Activated T-helper 1 cell treated with anti-CD3 and anti-CD28 coated beads, Interleukin-12 subunit alpha, Interleukin-12 subunit beta, Interleukin-2, Interleukin-4 antibody, amounts not matched to agents 30 ng/mL and 10 ng/mL and 1 ng/mL, durations not matched to agents 14 hours and 24 hours and 36 hours (primary cell): ENCODE results near the gene UTP14C. TPM values are rescaled to one million over a fixed set of nuclear protein-coding genes. Genes with fewer than 3 reads are reported as not detected.
A peak's percentile ranks its signal among the peaks of the same experiment; 100 is the strongest.

Experiments used
- DNase-seq: peaks from one replicate; pipeline ENCODE4 v3.0.0; 2021; ENCODE audit warnings: low spot score
- H3K27ac Mint-ChIP-seq: one replicate; pipeline ENCODE4 v1.8.0; 2021; ENCODE audit warnings: mild to moderate bottlenecking, mixed read lengths
- H3K27me3 Mint-ChIP-seq: one replicate; pipeline ENCODE4 v1.8.0; 2022; ENCODE audit warnings: mild to moderate bottlenecking, moderate library complexity, mixed read lengths; ENCODE audit not compliant: insufficient read depth
- H3K36me3 Mint-ChIP-seq: one replicate; pipeline ENCODE4 v1.8.0; 2021; ENCODE audit warnings: low read depth, mixed read lengths
- H3K4me1 Mint-ChIP-seq: one replicate; pipeline ENCODE4 v1.8.0; 2021; ENCODE audit warnings: low read depth, mixed read lengths
- H3K4me3 Mint-ChIP-seq: one replicate; pipeline ENCODE4 v1.8.0; 2021; ENCODE audit warnings: mild to moderate bottlenecking, moderate library complexity, mixed read lengths
- H3K9me3 Mint-ChIP-seq: one replicate; pipeline ENCODE4 v1.8.0; 2021; ENCODE audit warnings: mixed read lengths
- intact Hi-C: fragments of 100-400 bp; cut with micrococcal nuclease; formaldehyde crosslinking; loops from one replicate; pipeline ENCODE4 v1.15.1; 2024
- total RNA-seq: library from RNA; stranded (reverse); gene quantifications from 2 replicates; pipeline ENCODE4 v1.2.3, GENCODE V29; 2022

UTP14C gene
- total RNA-seq, 1 donor from 2014 or later: 12.5 TPM

DNA sequence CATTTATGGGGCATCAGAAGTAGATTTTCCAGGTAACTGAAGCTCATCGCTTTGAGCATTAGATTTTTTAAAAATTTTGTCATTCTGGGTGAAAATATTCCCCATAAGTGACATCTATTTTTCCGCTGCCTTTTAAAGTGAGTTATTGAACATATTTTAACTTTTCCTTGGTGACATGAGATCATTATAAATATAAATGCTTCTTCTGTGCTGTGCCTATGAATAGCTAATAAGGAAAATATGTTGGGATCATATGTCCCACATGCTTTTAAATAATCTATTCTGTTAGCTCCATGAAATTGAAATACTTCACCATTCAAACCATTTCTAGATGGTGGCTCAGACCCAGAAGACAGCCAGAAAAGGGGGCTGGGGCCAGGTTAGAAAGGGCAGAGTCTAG lies 27.3 kb upstream of the UTP14C start:
- H3K36me3 Mint-ChIP-seq: no peaks in the 10 kb centered on the region
- H3K4me1 Mint-ChIP-seq: no peaks in the 10 kb centered on the region
- H3K9me3 Mint-ChIP-seq: no peaks in the 10 kb centered on the region
- H3K27me3 Mint-ChIP-seq: peaks cover 28% of the 10 kb centered on the region
- DNase-seq: no peak
- intact Hi-C loops: no loop called here
- H3K27ac Mint-ChIP-seq: no peak overlapping the region
- H3K4me3 Mint-ChIP-seq: no peak overlapping the region

DNA sequence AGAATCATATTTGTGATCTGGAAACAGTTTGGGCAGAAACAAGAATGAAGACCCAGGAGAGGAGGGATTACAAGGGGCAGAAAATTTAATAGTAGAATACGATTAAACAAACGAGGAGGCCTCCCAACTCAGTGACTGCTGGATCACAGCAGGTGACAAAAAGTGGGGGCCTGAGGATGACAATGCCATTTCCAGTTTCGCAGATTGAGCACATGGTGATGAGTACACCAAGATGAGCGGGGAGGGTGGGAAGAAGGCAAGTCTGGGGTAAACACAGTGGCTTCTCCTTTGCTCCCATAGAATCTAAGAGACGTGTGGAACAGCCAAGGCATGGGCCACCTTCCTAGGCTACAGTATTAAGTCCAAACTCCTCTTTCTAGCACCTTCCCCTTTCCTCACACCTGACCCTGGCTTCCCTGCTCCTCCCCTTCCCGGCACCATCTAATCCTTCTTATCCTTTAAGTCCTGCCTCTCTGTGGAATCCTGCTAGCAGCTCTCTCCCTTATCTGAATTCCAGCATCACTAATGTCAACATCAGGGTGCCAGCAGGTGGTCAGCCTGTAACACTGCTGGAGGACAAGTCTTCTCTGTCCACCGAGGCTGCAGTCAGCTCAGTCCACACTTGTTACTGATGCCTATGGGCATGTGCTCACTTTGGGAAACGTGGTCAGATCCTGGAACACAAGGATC lies 26.7 kb upstream of the UTP14C start:
- no peaks in the 10 kb centered on the region for H3K36me3 Mint-ChIP-seq
- intact Hi-C loops: no loop called here
- no peak overlapping the region for H3K4me3 Mint-ChIP-seq
- H3K9me3 Mint-ChIP-seq: no peaks in the 10 kb centered on the region
- H3K4me1 Mint-ChIP-seq: no peaks in the 10 kb centered on the region
- DNase-seq: no peak
- H3K27me3 Mint-ChIP-seq: peaks cover 28% of the 10 kb centered on the region
- no peak overlapping the region for H3K27ac Mint-ChIP-seq

DNA sequence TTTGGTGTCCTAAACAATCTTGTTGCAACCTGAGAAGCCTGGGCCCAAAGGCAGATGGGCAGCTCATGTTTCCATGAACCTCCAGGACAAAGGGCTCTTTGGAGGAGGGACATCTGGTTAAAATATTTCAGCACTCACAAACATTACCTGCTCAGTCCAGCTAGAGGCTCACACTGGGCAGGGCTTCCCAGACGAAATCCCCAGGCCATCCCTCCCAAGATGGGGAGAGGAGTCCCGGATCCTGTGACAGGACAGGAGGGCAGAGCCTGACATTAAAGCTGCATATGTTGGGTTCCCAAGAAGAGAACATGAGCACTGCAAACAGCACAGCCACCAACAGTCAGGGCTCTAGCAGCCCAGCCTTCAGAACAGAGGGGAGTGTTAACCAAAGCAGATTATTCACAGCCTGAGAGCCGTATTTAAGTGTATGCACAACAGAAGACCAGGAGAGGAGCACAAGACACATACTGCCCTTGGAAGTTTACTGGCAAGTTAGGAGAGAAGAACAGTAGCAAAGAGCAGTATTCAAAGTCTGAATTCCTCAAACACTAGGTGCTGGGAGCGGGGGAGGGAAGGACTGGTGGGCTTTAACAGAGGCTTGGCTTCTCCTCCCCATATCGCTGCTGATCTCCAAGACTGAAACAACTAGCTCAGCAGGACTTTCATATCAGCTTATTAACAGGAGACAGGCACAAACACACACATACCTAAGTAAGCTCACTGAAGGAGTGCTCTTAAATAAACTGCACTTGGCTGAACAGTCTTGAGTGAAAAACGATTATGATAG lies 25.6 kb upstream of the UTP14C start:
- Mint-ChIP-seq H3K4me3 (no peak overlapping the region), H3K4me1 (no peaks in the 10 kb centered on the region), H3K36me3 (no peaks in the 10 kb centered on the region), H3K27me3 (peaks cover 22% of the 10 kb centered on the region), H3K27ac (no peak overlapping the region), H3K9me3 (no peaks in the 10 kb centered on the region)
- no peak for DNase-seq
- intact Hi-C loops: no loop called here

DNA sequence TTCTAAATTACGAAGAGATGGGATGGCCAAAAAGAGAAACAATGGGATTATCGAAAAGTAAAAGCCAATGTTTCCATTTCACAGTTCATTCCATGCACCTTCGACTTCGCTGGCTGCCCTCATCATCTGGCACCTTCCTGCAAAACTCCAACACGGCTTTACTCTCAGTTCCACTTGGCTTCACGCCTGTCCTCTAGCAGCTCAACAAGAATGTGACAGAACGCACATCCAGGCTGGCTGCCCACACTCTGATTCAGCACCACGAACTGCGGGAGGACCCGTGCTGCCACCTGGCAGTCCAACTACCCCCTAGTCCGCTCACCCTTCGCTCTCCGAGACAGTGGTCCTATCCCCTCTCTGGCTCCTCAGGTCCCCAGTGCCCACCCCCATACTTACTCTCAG lies 25.0 kb upstream of the UTP14C start:
- Mint-ChIP-seq H3K27me3 (peaks cover 22% of the 10 kb centered on the region), H3K4me3 (no peak overlapping the region), H3K4me1 (no peaks in the 10 kb centered on the region), H3K27ac (no peak overlapping the region), H3K36me3 (no peaks in the 10 kb centered on the region), H3K9me3 (no peaks in the 10 kb centered on the region)
- intact Hi-C loops: no loop called here
- no peak for DNase-seq

DNA sequence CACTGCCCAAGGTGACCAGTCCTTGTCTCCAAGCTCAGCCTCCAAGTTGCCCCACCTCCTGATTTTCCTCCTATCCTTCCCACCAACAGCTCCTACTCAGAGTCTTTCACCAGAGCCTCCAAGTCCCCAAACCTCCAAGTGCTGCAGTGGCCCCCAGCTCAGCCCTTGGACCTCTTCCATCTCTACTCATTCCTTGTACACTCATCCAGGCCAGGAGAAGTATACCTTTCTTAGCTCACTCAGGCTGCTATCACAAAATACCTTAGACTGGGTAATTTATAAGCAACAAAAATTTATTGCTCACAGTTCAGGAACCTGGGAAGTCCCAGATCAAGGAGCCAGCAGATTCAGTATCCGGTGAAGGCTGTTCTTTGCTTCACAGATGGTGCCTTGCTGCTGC lies 24.6 kb upstream of the UTP14C start:
- no peaks in the 10 kb centered on the region for H3K4me1 Mint-ChIP-seq
- no peak overlapping the region for H3K27ac Mint-ChIP-seq
- no peaks in the 10 kb centered on the region for H3K9me3 Mint-ChIP-seq
- H3K36me3 Mint-ChIP-seq: no peaks in the 10 kb centered on the region
- intact Hi-C loops: no loop called here
- H3K27me3 Mint-ChIP-seq: peaks cover 22% of the 10 kb centered on the region
- no peak for DNase-seq
- H3K4me3 Mint-ChIP-seq: no peak overlapping the region

DNA sequence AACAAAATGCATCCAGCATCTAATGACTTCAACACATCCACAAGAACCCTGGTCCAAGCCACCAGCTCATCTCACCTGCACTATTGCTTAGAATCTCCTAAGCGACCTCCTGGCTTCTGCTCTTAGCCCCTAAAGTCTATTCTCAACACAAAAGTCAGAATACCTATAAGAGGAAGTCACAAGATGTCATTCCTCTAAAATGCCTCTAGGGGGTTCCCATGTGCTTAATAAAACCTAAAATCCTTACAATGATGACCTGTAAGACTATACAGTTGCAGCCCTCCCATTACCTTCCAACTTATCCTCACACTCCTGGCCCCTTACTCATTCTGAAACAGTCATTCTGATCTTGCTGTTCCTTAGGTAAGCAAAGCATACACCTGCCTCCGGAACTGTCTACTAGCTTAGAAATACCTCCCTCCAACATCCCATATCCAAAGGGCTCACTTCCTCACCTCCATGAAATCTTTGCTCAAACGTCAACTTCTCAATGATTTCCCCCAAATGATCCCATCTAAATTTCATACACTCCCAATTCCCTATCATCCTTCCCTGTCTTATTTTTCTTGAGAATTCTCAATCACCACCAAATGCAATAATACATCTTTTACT lies 23.3 kb upstream of the UTP14C start:
- peaks cover 22% of the 10 kb centered on the region for H3K27me3 Mint-ChIP-seq
- H3K4me1 Mint-ChIP-seq: no peaks in the 10 kb centered on the region
- H3K36me3 Mint-ChIP-seq: no peaks in the 10 kb centered on the region
- H3K27ac Mint-ChIP-seq: no peak overlapping the region
- no peak overlapping the region for H3K4me3 Mint-ChIP-seq
- DNase-seq: no peak
- no peaks in the 10 kb centered on the region for H3K9me3 Mint-ChIP-seq
- intact Hi-C loops: loop anchor here (1.0 kb wide), 5 partner anchors 10 to 449 kb away; partner anchors contain the start of genes ATP7B and VPS36

DNA sequence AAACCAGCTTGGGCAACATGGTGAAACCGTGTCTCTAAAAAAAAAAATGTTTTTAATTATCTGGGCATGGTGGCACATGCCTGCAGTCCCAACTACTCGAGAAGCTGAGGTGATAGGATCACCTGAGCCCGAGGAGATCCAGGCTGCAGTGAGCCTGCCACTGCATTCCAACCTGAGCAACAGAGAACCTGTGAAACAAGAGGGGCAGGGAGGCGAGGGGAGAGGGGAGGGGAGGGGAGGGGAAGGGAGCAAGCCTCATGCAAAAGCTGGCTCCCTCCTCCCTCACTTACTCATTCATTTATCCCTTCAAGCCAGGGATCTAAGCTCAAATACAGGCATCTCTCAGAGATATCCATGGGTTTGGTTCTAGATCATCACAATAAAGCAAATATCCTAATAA lies 22.1 kb upstream of the UTP14C start:
- intact Hi-C loops: no loop called here
- H3K9me3 Mint-ChIP-seq: no peaks in the 10 kb centered on the region
- no peak for DNase-seq
- H3K27me3 Mint-ChIP-seq: peaks cover 28% of the 10 kb centered on the region
- no peaks in the 10 kb centered on the region for H3K36me3 Mint-ChIP-seq
- H3K27ac Mint-ChIP-seq: no peak overlapping the region
- no peaks in the 10 kb centered on the region for H3K4me1 Mint-ChIP-seq
- H3K4me3 Mint-ChIP-seq: no peak overlapping the region

DNA sequence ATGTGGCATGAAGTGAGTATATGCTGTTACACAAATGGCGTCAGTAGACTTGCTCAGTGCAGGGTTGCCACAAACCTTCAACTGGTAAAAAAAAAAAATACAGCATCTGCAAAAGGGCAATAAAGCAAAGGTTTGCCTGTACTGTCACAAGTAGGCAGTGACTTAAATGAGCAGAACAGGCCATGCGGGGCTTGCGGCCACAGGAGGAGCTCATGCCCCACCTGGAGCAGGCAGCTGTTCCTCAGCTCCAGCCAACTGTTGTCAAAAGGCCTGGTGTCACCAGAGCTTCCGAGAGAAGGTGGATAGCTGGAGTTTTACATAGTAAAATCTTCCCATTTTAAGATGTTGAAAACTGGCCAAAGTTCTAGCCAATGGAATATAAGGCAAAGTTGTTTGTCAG lies 20.9 kb upstream of the UTP14C start:
- H3K36me3 Mint-ChIP-seq: no peaks in the 10 kb centered on the region
- peaks cover 24% of the 10 kb centered on the region for H3K27me3 Mint-ChIP-seq
- intact Hi-C loops: no loop called here

DNA sequence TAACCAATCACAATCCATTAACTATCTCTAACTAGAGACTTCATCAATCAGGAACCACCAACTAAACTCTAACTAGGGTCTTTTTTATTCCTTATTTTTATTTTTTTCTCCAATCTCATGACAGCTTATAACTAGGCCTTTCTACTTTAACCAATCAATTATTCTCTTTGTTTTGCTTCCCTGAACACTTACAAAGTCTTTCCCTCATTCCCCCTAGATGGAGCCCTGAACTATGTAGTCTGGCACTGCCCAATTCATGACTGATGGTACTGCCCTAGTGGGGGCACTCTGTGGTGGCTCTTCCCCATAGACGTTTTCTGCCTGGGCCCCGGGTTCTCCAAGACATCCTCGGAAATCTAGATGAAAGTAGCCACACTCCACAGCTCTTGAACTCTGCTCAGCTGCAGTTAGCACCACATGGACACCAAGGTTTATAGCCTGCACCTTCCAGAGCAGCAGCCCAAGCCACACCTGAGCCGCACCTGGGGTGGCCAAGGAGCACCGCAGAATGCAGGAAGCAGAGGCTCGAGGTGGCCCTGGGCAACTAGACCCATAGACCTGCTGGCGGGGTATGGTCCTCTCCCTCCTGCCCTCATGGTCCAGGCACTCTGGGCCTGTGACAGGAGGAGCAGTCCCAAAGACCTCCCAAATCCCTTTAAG lies 19.9 kb upstream of the UTP14C start:
- no peak for DNase-seq
- H3K4me1 Mint-ChIP-seq: no peaks in the 10 kb centered on the region
- H3K9me3 Mint-ChIP-seq: no peaks in the 10 kb centered on the region
- intact Hi-C loops: no loop called here
- no peak overlapping the region for H3K4me3 Mint-ChIP-seq
- H3K36me3 Mint-ChIP-seq: no peaks in the 10 kb centered on the region
- peaks cover 29% of the 10 kb centered on the region for H3K27me3 Mint-ChIP-seq
- no peak overlapping the region for H3K27ac Mint-ChIP-seq

More for the DNA sequence above, 20.9 kb upstream of the UTP14C start:
- H3K4me1 Mint-ChIP-seq: no peaks in the 10 kb centered on the region
- H3K27ac Mint-ChIP-seq: no peak overlapping the region
- H3K4me3 Mint-ChIP-seq: no peak overlapping the region
- no peak for DNase-seq
- H3K9me3 Mint-ChIP-seq: no peaks in the 10 kb centered on the region

DNA sequence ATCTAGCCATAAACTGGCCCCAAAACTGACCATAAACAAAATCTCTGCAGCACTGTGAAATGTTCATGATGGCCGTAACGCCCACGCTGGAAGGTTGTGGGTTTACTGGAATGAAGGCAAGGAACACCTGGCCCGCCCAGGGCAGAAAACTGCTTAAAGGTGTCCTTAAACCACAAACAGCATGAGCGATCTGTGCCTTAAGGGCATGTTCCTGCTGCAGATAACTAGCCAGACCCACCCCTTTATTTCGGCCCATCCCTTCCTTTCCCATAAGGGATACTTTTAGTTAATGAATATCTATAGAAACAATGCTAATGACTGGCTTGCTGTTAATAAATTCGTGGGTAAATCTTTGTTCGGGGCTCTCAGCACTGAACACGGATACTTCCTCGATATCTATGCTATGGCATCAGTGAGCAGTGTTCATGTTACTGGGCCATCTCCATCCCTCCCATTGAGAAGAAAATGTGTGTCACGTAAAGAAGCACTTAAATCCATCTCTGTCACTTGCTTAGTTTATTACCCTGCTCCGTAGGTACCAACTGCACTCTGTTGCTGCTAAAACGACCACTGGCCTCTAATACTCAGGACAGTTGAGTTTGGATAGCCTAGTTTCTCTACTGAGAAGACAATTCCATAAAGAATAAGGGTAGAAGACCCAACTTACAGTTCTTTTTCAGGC lies 18.5 kb upstream of the UTP14C start:
- Mint-ChIP-seq H3K9me3 (no peaks in the 10 kb centered on the region), H3K27me3 (peaks cover 38% of the 10 kb centered on the region), H3K4me1 (peaks cover 4% of the 10 kb centered on the region), H3K36me3 (no peaks in the 10 kb centered on the region), H3K4me3 (no peak overlapping the region), H3K27ac (no peak overlapping the region)
- no peak for DNase-seq
- intact Hi-C loops: no loop called here

DNA sequence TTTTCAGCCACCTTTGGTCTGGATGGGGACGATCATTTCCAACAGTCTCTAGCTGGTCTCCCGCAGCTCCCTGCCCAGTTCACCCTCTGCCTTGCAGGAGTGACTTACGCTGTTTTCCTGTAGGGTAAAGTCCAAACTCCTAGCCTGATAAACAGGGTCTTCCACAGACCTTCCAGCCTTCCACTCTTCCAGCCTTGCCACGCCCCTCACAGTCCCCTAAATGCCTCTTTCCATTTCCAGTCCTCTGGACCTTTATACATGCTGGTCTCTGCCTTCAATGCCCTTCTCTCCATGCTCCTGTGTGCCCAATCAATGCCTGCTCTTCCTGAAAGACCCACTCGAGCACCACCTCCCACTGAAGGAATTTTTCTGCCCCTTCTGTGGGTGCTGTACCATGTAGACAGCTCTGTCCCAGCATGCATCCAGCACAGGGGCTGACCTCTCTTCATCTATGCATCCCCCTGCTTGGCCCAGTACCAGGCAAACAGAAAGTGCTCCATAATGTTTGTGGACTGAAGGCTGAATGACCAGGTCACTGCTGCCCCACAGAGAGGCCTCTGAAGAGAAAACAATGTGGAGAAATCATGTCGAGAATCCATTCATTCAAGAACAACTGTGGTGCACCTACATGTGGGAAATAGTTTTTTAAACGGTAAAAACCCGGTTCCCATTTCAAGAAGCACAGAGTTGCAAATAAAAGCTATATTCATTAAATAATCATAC lies 17.8 kb upstream of the UTP14C start:
- no peak overlapping the region for H3K4me3 Mint-ChIP-seq
- H3K36me3 Mint-ChIP-seq: no peaks in the 10 kb centered on the region
- no peak for DNase-seq
- intact Hi-C loops: no loop called here
- peaks cover 39% of the 10 kb centered on the region for H3K27me3 Mint-ChIP-seq
- H3K27ac Mint-ChIP-seq: no peak overlapping the region
- H3K9me3 Mint-ChIP-seq: no peaks in the 10 kb centered on the region
- peaks cover 7% of the 10 kb centered on the region for H3K4me1 Mint-ChIP-seq

DNA sequence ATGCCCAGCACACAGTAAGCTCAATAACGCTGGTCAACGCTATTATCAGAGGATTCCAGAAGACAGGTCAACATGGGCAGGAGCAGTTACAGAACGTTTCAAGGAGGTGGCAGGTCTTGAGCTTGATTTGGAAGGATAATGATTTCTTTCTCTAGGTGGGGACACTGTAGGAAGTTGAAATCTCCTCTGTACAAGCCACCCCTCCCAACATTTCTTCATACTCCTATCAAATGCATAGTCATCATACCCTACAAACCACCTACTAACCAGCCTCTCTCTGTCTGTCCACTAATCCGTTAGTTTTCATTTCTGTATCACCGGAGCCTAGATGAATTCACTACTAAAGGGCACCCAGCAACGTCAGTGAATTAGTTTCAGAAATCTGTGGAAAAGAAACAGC lies 14.5 kb upstream of the UTP14C start:
- DNase-seq: no peak
- peaks cover 13% of the 10 kb centered on the region for H3K4me1 Mint-ChIP-seq
- no peaks in the 10 kb centered on the region for H3K9me3 Mint-ChIP-seq

More for the DNA sequence above, 14.5 kb upstream of the UTP14C start:
- peaks cover 2% of the 10 kb centered on the region for H3K36me3 Mint-ChIP-seq
- H3K27me3 Mint-ChIP-seq: peaks cover 41% of the 10 kb centered on the region
- intact Hi-C loops: loop anchor here (5.0 kb wide), 1 partner anchor 113 kb away; no protein-coding TSS in a partner anchor
- H3K27ac Mint-ChIP-seq: no peak overlapping the region
- peak overlapping the region; percentile 99 for H3K4me3 Mint-ChIP-seq
